A673 (cell line): ENCODE results near the gene SUSD5. TPM values are rescaled to one million over a fixed set of nuclear protein-coding genes. Genes with fewer than 3 reads are reported as not detected.

Source experiments
- BruUV-seq: library from RNA; stranded (reverse); fragments of 400-500 nt; replicated peaks from 2 replicates; lab custom pipeline; 2021; lab: Mats Ljungman, UMichigan
- CTCF ChIA-PET: fragments of 300-600 bp; sonication (Branson Sonifier 250); formaldehyde crosslinking; loops from one replicate; lab custom pipeline; 2022; ENCODE audit warnings: antibody characterized with exemption; lab: Charles Lee
- POLR2A ChIA-PET: fragments of 300-600 bp; sonication (Branson Sonifier 250); formaldehyde crosslinking; loops from one replicate; lab custom pipeline; 2022; ENCODE audit warnings: antibody characterized with exemption; ENCODE audit not compliant: low non-redundant PET; lab: Charles Lee
- DNase-seq: peaks from one replicate; pipeline ENCODE4 v3.0.0-alpha.2; 2015; ENCODE audit warnings: low spot score
- H3K27ac ChIP-seq: fragments of 200-600 bp; sonication (generic); 2 replicates; pipeline ENCODE4 v1.5.1; 2016; ENCODE audit warnings: mixed run types, low read depth, mild to moderate bottlenecking, mixed read lengths, antibody characterized with exemption, low read length; ENCODE audit not compliant: poor library complexity, severe bottlenecking
- H3K27me3 ChIP-seq: fragments of 200-600 bp; sonication (generic); replicated peaks from 2 replicates; pipeline ENCODE4 v1.6.1; 2017; ENCODE audit warnings: mixed run types, low read depth, mild to moderate bottlenecking, mixed read lengths, antibody characterized with exemption, low read length; ENCODE audit not compliant: insufficient read depth, poor library complexity
- H3K36me3 ChIP-seq: fragments of 200-600 bp; sonication (generic); 2 replicates; pipeline ENCODE4 v1.6.1; 2016; ENCODE audit warnings: mixed run types, mild to moderate bottlenecking, mixed read lengths, antibody characterized with exemption, low read length; ENCODE audit not compliant: insufficient read depth, poor library complexity, severe bottlenecking
- H3K4me1 ChIP-seq: fragments of 200-600 bp; sonication (generic); 2 replicates; pipeline ENCODE4 v1.6.1; 2017; ENCODE audit warnings: mixed run types, mild to moderate bottlenecking, mixed read lengths, antibody characterized with exemption, low read length; ENCODE audit not compliant: insufficient read depth, poor library complexity, severe bottlenecking
- H3K4me3 ChIP-seq: fragments of 200-600 bp; sonication (generic); 2 replicates; pipeline ENCODE4 v1.5.1; 2016; ENCODE audit warnings: low read depth, mixed run types, mild to moderate bottlenecking, mixed read lengths, low read length; ENCODE audit not compliant: poor library complexity, severe bottlenecking
- H3K9me3 ChIP-seq: fragments of 200-600 bp; sonication (generic); 2 replicates; pipeline ENCODE4 v1.6.1; 2016; ENCODE audit warnings: mixed run types, low read depth, mild to moderate bottlenecking, mixed read lengths, antibody characterized with exemption, low read length; ENCODE audit not compliant: poor library complexity, severe bottlenecking
- EZH2 ChIP-seq: fragments of 200-600 bp; sonication (generic); IDR thresholded peaks from 2 replicates; pipeline ENCODE4 v1.6.1; 2017; ENCODE audit warnings: borderline replicate concordance, low read depth, mild to moderate bottlenecking, mixed read lengths, antibody characterized with exemption, low read length; ENCODE audit not compliant: poor library complexity, severe bottlenecking
- intact Hi-C: fragments of 100-400 bp; cut with micrococcal nuclease; formaldehyde crosslinking; loops from one replicate; pipeline ENCODE4 v1.10.0; 2022; ENCODE audit not compliant: unreplicated experiment
- total RNA-seq: library from RNA; stranded (reverse); gene quantifications from 2 replicates; pipeline ENCODE4 v1.2.3, GENCODE V29; 2021
- TF ChIP-seq, protein P1 (sequence below): fragments of 300-800, 200-600 bp; sonication (generic); conservative IDR thresholded peaks from 2 replicates; pipeline ENCODE4 v1.5.1; 2017; ENCODE audit warnings: low read depth, mild to moderate bottlenecking, antibody characterized with exemption, low read length, moderate library complexity, mixed read lengths

Gene SUSD5
- total RNA-seq, 1 experiment from 2014 or later = 0.97 TPM

DNA sequence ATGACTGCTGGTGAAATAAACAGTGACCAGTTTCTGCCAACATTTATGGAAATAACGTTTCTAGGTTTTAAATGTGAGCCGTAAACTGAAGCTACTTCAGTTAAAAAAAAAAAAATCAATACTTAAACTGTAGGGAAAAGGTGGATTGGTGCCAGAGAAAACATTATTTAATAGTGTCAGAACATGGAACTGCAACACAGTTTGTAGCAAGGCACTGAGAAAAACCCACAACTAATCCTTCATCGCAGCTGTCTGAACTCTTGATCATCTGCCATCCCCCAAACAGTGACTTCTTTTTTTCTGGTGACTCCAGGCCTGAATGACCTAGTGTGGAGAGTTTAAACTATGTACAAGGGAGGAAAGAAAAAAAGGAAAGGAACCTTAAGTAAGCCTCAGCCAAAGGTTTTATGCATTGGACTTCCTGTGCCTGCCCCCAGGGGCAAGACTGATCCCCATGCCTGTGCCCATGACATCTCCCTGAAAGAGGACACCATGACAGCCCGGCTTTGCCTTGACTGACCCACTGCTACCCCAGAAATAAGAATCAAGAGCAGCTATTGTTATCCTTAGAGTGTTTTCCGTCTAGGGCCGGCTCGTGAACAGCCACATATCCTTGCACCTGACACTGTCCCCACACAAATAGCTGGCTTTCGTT, 71.7 kb downstream of the SUSD5 start:
- Histone ChIP-seq H3K4me1 (no peaks in the 10 kb centered on the region), H3K27me3 (no peaks in the 10 kb centered on the region), H3K27ac (no peak overlapping the region), H3K36me3 (peaks cover 7% of the 10 kb centered on the region), H3K9me3 (no peaks in the 10 kb centered on the region), H3K4me3 (no peak overlapping the region)
- intact Hi-C loops = no loop called here
- TF ChIP-seq, protein P1, sequence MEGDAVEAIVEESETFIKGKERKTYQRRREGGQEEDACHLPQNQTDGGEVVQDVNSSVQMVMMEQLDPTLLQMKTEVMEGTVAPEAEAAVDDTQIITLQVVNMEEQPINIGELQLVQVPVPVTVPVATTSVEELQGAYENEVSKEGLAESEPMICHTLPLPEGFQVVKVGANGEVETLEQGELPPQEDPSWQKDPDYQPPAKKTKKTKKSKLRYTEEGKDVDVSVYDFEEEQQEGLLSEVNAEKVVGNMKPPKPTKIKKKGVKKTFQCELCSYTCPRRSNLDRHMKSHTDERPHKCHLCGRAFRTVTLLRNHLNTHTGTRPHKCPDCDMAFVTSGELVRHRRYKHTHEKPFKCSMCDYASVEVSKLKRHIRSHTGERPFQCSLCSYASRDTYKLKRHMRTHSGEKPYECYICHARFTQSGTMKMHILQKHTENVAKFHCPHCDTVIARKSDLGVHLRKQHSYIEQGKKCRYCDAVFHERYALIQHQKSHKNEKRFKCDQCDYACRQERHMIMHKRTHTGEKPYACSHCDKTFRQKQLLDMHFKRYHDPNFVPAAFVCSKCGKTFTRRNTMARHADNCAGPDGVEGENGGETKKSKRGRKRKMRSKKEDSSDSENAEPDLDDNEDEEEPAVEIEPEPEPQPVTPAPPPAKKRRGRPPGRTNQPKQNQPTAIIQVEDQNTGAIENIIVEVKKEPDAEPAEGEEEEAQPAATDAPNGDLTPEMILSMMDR = no peak
- no peak for TF ChIP-seq EZH2
- CTCF ChIA-PET = interaction anchor here (1.1 kb wide), 1 partner anchor 226 kb away, joined by 3 read pairs; no protein-coding TSS in a partner anchor
- POLR2A ChIA-PET = no interaction called here
- BruUV-seq = no TSS peak
- DNase-seq = peak; percentile 10

DNA sequence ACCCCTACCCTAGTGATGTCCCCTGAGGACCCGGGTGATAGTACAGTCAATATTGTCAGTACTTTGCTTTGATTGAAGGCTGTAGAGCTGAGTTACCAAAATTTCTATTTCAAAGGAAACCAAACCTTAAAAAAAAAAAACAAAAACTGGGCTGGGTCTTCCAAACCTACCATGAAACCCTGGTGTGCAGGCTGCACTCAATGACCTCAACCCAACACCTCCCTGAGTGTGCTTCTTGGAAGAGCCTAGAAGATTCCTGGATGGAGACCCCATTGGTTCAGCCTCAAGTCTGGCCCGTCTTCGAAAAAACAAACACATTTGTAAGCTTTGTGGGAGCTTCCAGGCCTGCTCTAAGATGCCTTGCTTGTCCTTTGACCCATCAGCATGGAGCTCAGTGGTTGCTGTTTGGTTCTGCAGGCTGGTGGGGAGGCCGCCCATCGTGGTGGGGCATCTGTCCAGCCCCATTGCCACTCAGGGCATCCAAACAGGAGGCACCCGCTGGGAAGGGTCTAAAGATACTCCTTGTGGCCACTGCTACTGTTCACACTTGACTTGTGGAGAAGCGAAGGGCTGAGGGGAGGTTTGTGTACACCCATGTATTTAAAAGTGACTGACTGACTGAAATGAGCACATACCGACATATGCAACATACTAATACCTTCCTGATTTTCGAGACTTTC, 72.6 kb downstream of the SUSD5 start:
- peaks cover 8% of the 10 kb centered on the region for H3K36me3 ChIP-seq
- BruUV-seq = no TSS peak
- ChIA-PET POLR2A (no interaction called here), CTCF (interaction anchor here (1.1 kb wide), 1 partner anchor 227 kb away, joined by 3 read pairs; no protein-coding TSS in a partner anchor)
- no peak overlapping the region for H3K27ac ChIP-seq
- H3K4me1 ChIP-seq = no peaks in the 10 kb centered on the region
- H3K4me3 ChIP-seq = no peak overlapping the region
- TF ChIP-seq, protein P1 = no peak
- TF ChIP-seq EZH2 = no peak
- no peak for DNase-seq
- no peaks in the 10 kb centered on the region for H3K9me3 ChIP-seq
- intact Hi-C loops = no loop called here
- H3K27me3 ChIP-seq = no peaks in the 10 kb centered on the region

DNA sequence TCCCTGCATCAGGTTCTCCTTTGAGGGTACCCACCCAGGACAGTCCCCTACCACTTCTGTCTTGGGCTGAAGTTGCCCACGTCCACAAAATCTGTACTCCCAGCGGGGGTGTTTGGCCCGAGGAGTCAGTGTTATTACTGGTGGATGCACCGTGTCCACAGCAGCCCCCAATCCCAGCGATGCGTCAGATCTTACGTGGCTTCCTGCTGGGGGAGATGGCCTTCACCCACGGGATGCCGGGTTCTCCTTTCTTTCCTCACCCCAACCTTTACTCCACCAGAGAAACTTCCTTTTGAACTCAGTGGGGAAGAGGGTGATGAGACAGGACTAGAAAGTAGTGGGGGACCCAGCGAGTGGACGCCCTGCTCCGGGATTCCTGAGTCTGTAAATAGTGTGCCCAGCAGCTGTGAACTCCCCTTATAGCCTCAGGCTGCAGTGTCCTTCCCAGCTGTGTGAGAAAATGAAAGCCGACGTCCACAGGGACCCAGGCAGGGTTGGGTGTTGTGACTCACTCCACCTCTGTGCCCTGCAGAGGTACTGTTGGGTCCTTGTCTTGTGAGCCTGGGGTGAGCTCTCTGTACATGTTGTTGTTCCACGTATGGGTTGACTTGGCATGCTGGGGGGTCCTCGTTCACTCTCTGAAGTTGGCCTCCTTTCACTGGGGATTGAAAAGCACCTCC, 73.2 kb downstream of the SUSD5 start:
- no peaks in the 10 kb centered on the region for H3K9me3 ChIP-seq
- peaks cover 8% of the 10 kb centered on the region for H3K36me3 ChIP-seq
- no TSS peak for BruUV-seq
- no peaks in the 10 kb centered on the region for H3K4me1 ChIP-seq
- no peak overlapping the region for H3K27ac ChIP-seq
- POLR2A ChIA-PET = no interaction called here
- intact Hi-C loops = no loop called here
- CTCF ChIA-PET = interaction anchor here (0.7 kb wide), 1 partner anchor 642 kb away, joined by 3 read pairs; no protein-coding TSS in a partner anchor
- H3K4me3 ChIP-seq = no peak overlapping the region
- TF ChIP-seq, protein P1 = no peak
- no peak for TF ChIP-seq EZH2
- no peak for DNase-seq
- no peaks in the 10 kb centered on the region for H3K27me3 ChIP-seq
